HepG2 (cell line): ENCODE measurements around the gene GPRIN1. TPM values are rescaled to one million over a fixed set of nuclear protein-coding genes. Genes with fewer than 3 reads are reported as not detected.

Experiments
- CBX1 ChIP-seq: IDR thresholded peaks from one replicate; pipeline ENCODE4 v1.6.1; 2016; ENCODE audit warnings: antibody characterized with exemption, low read depth
- CREB1 ChIP-seq, 2 experiments: fragments of 450-650 bp in 1 of 2; IDR thresholded peaks; 2 replicates each; pipeline ENCODE4 v1.6.1; 2016 to 2017; ENCODE audit warnings: control low read depth in 1 of 2, mild to moderate bottlenecking in 1 of 2, missing compliant biosample characterization in 1 of 2, missing genetic modification characterization in 1 of 2
- EP300 ChIP-seq, 3 experiments: sonication (generic) in 1 of 3; formaldehyde crosslinking in 1 of 3; IDR thresholded peaks; 2 replicates each; pipeline versions ENCODE4 v1.5.1 to v1.6.1; 2011 to 2020; ENCODE audit warnings: low read depth in 2 of 3, low read length in 2 of 3, borderline replicate concordance in 1 of 3, improper control_type of control experiment in 1 of 3, mild to moderate bottlenecking in 1 of 3, missing genetic modification reagents in 1 of 3, moderate library complexity in 1 of 3
- HOXA3 ChIP-seq: sonication (generic); formaldehyde crosslinking; IDR thresholded peaks from 2 replicates; pipeline ENCODE4 v1.5.0; 2020; ENCODE audit warnings: missing genetic modification reagents
- NFKB2 ChIP-seq: sonication (generic); formaldehyde crosslinking; IDR thresholded peaks from 2 replicates; pipeline ENCODE4 v1.4.0; 2020; ENCODE audit warnings: missing genetic modification reagents, borderline replicate concordance
- POGZ ChIP-seq: sonication (generic); formaldehyde crosslinking; IDR thresholded peaks from 2 replicates; pipeline ENCODE4 v1.4.0; 2020; ENCODE audit warnings: mild to moderate bottlenecking, missing genetic modification reagents
- POLR2A ChIP-seq, 2 experiments: IDR thresholded peaks; 2 replicates each; pipeline ENCODE4 v1.6.1; 2011; ENCODE audit warnings: low read depth in 2 of 2, low read length in 2 of 2, mild to moderate bottlenecking in 1 of 2, moderate library complexity in 1 of 2; ENCODE audit not compliant: insufficient read depth in 1 of 2
- RCOR2 ChIP-seq: IDR thresholded peaks from 2 replicates; pipeline ENCODE4 v1.6.1; 2016; ENCODE audit warnings: missing biosample characterization, missing genetic modification reagents
- SOX5 ChIP-seq: IDR thresholded peaks from 2 replicates; pipeline ENCODE4 v1.6.1; 2016; ENCODE audit warnings: borderline replicate concordance
- YEATS4 ChIP-seq: sonication (generic); formaldehyde crosslinking; IDR thresholded peaks from 2 replicates; pipeline ENCODE4 v1.4.0; 2020; ENCODE audit warnings: missing genetic modification reagents, borderline replicate concordance
- ZFP90 ChIP-seq: sonication (generic); formaldehyde crosslinking; IDR thresholded peaks from 2 replicates; pipeline ENCODE4 v1.8.0; 2022; ENCODE audit warnings: missing genetic modification reagents, mild to moderate bottlenecking, inconsistent platforms, borderline replicate concordance
- ZFYVE20 ChIP-seq: sonication (generic); formaldehyde crosslinking; IDR thresholded peaks from 2 replicates; pipeline ENCODE4 v1.8.0; 2023; ENCODE audit warnings: low read depth, mild to moderate bottlenecking, moderate library complexity, missing genetic modification reagents, borderline replicate concordance
- ZNF292 ChIP-seq: sonication (generic); formaldehyde crosslinking; IDR thresholded peaks from 2 replicates; pipeline ENCODE4 v1.8.1; 2022; ENCODE audit warnings: mild to moderate bottlenecking, low read depth, missing genetic modification reagents, borderline replicate concordance
- ZNF317 ChIP-seq: sonication (generic); formaldehyde crosslinking; IDR thresholded peaks from 2 replicates; pipeline ENCODE4 v1.5.0; 2020; ENCODE audit warnings: mild to moderate bottlenecking, missing genetic modification reagents
- ZNF530 ChIP-seq: sonication (generic); formaldehyde crosslinking; IDR thresholded peaks from 2 replicates; pipeline ENCODE4 v1.5.0; 2020; ENCODE audit warnings: low read depth, mild to moderate bottlenecking, missing genetic modification reagents
- ZNF577 ChIP-seq: sonication (generic); formaldehyde crosslinking; IDR thresholded peaks from 2 replicates; pipeline ENCODE4 v1.4.0; 2020; ENCODE audit warnings: mild to moderate bottlenecking, low read depth, missing genetic modification reagents, borderline replicate concordance
- ZNF746 ChIP-seq: sonication (generic); formaldehyde crosslinking; IDR thresholded peaks from 2 replicates; pipeline ENCODE4 v1.8.0; 2022; ENCODE audit warnings: mild to moderate bottlenecking, missing genetic modification reagents
- polyA plus RNA-seq, 8 experiments: library from polyadenylated mRNA; depleted of rRNA in 3 of 8; stranded (reverse) in 7 of 8; unstranded in 1 of 8; fragments of >200 nt; fragmentation: Illumina TruSeq in 4 of 8; extraction: Trizol in 4 of 8; gene quantifications; 2 replicates each; pipeline versions ENCODE4 v1.2.1 to v1.2.3, GENCODE V29; 2011 to 2016; ENCODE audit warnings: low read depth in 4 of 8, missing spikeins in 1 of 8, mixed read lengths in 1 of 8; ENCODE audit not compliant: insufficient read depth in 1 of 8
- total RNA-seq, 5 experiments: library from RNA; depleted of rRNA; stranded (reverse); fragments of >200 nt; fragmentation: Illumina TruSeq; extraction: Trizol; gene quantifications; 2 replicates each; pipeline ENCODE4 v1.2.3, GENCODE V29; 2016; ENCODE audit warnings: low read depth in 1 of 5
- TF ChIP-seq, protein P1 (sequence below): sonication (generic); formaldehyde crosslinking; IDR thresholded peaks from 2 replicates; pipeline ENCODE4 v1.4.0; 2020; ENCODE audit warnings: mild to moderate bottlenecking, missing genetic modification reagents
- TF ChIP-seq, protein P2 (sequence below): sonication (generic); formaldehyde crosslinking; IDR thresholded peaks from 2 replicates; pipeline ENCODE4 v1.4.0; 2020; ENCODE audit warnings: mild to moderate bottlenecking, missing genetic modification reagents
- TF ChIP-seq, protein P3 (sequence below): sonication (generic); formaldehyde crosslinking; conservative IDR thresholded peaks from 2 replicates; pipeline ENCODE4 v1.4.0; 2020; ENCODE audit warnings: mild to moderate bottlenecking, missing genetic modification reagents, moderate library complexity

The GPRIN1 gene
- total and polyA plus RNA-seq, 2 of the 13 experiments (the other 11 are each of a cell fraction or from before 2014, with no cell fraction given), result 0.32 to 2.0 TPM

DNA sequence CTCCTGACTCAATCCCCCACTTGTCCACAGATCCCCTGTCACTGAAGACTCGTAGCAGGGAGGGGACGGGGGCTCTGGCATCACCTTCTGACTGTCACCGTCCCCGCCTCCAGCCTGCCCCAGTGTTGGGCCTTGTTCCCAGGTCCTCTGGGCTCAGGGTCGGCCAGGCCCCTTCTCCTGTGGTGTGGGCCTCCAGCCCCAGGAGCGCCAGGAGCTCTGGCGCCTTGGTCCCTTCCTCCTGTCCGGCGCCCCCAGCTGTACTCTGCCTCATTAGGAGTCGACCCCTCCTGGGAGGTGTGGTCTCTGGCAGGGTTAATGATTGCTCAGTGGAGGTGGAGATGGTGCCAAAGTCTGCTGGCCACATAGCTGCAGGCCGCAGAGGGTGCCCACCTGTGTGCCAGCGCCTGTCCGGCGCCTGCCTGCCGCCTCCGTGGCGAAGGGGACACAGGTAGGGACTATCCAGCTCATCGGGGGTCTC is 61.0 kb downstream of the GPRIN1 start, which contains the start of gene CDHR2 (continued):
- no peak for TF ChIP-seq POGZ (CRISPR knock-in tag)
- TF ChIP-seq, protein P1, sequence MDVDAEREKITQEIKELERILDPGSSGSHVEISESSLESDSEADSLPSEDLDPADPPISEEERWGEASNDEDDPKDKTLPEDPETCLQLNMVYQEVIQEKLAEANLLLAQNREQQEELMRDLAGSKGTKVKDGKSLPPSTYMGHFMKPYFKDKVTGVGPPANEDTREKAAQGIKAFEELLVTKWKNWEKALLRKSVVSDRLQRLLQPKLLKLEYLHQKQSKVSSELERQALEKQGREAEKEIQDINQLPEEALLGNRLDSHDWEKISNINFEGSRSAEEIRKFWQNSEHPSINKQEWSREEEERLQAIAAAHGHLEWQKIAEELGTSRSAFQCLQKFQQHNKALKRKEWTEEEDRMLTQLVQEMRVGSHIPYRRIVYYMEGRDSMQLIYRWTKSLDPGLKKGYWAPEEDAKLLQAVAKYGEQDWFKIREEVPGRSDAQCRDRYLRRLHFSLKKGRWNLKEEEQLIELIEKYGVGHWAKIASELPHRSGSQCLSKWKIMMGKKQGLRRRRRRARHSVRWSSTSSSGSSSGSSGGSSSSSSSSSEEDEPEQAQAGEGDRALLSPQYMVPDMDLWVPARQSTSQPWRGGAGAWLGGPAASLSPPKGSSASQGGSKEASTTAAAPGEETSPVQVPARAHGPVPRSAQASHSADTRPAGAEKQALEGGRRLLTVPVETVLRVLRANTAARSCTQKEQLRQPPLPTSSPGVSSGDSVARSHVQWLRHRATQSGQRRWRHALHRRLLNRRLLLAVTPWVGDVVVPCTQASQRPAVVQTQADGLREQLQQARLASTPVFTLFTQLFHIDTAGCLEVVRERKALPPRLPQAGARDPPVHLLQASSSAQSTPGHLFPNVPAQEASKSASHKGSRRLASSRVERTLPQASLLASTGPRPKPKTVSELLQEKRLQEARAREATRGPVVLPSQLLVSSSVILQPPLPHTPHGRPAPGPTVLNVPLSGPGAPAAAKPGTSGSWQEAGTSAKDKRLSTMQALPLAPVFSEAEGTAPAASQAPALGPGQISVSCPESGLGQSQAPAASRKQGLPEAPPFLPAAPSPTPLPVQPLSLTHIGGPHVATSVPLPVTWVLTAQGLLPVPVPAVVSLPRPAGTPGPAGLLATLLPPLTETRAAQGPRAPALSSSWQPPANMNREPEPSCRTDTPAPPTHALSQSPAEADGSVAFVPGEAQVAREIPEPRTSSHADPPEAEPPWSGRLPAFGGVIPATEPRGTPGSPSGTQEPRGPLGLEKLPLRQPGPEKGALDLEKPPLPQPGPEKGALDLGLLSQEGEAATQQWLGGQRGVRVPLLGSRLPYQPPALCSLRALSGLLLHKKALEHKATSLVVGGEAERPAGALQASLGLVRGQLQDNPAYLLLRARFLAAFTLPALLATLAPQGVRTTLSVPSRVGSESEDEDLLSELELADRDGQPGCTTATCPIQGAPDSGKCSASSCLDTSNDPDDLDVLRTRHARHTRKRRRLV (CRISPR knock-in tag), result 0 out of 2 replicates have a peak, but pooled peaks have one; percentile 35
- TF ChIP-seq ZNF746 (CRISPR knock-in tag), result no peak
- 0 out of 2 replicates have a peak, but pooled peaks have one; percentile 7 for TF ChIP-seq ZNF317 (CRISPR knock-in tag)
- TF ChIP-seq ZNF530 (CRISPR knock-in tag), result no peak
- TF ChIP-seq CBX1, result peak; percentile 32
- TF ChIP-seq NFKB2 (CRISPR knock-in tag), result peak; percentile 32; the same call in 1 of the 2 replicates
- 0 out of 2 replicates have a peak, but pooled peaks have one; percentile 16 for TF ChIP-seq ZNF292 (CRISPR knock-in tag)
- peak in 1 of 2 experiments; percentile 90; a peak in 2 of 4 replicates for TF ChIP-seq POLR2A (IDR thresholded peaks at IDR 0.05; ENCODE audit: insufficient read depth in 1 of 2, low read depth in 2 of 2, low read length in 2 of 2)
- no peak for TF ChIP-seq CREB1 (IDR thresholded peaks at IDR 0.05)
- TF ChIP-seq CREB1 (CRISPR knock-in tag; IDR thresholded peaks at IDR 0.05), result 0 out of 2 replicates have a peak, but pooled peaks have one; percentile 19
- TF ChIP-seq YEATS4 (CRISPR knock-in tag), result no peak
- TF ChIP-seq SOX5 (CRISPR knock-in tag), result peak; percentile 18; the same call in 1 of the 2 replicates
- TF ChIP-seq RCOR2 (CRISPR knock-in tag), result no peak
- TF ChIP-seq HOXA3 (CRISPR knock-in tag), result 0 out of 2 replicates have a peak, but pooled peaks have one; percentile 29
- TF ChIP-seq, protein P2, sequence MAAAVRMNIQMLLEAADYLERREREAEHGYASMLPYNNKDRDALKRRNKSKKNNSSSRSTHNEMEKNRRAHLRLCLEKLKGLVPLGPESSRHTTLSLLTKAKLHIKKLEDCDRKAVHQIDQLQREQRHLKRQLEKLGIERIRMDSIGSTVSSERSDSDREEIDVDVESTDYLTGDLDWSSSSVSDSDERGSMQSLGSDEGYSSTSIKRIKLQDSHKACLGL (CRISPR knock-in tag), result 0 out of 2 replicates have a peak, but pooled peaks have one; percentile 14
- TF ChIP-seq, protein P3, sequence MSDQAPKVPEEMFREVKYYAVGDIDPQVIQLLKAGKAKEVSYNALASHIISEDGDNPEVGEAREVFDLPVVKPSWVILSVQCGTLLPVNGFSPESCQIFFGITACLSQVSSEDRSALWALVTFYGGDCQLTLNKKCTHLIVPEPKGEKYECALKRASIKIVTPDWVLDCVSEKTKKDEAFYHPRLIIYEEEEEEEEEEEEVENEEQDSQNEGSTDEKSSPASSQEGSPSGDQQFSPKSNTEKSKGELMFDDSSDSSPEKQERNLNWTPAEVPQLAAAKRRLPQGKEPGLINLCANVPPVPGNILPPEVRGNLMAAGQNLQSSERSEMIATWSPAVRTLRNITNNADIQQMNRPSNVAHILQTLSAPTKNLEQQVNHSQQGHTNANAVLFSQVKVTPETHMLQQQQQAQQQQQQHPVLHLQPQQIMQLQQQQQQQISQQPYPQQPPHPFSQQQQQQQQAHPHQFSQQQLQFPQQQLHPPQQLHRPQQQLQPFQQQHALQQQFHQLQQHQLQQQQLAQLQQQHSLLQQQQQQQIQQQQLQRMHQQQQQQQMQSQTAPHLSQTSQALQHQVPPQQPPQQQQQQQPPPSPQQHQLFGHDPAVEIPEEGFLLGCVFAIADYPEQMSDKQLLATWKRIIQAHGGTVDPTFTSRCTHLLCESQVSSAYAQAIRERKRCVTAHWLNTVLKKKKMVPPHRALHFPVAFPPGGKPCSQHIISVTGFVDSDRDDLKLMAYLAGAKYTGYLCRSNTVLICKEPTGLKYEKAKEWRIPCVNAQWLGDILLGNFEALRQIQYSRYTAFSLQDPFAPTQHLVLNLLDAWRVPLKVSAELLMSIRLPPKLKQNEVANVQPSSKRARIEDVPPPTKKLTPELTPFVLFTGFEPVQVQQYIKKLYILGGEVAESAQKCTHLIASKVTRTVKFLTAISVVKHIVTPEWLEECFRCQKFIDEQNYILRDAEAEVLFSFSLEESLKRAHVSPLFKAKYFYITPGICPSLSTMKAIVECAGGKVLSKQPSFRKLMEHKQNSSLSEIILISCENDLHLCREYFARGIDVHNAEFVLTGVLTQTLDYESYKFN, result peak; percentile 82
- TF ChIP-seq ZFP90 (CRISPR knock-in tag), result peak; percentile 58; the same call in 1 of the 2 replicates
- no peak for TF ChIP-seq ZFYVE20 (CRISPR knock-in tag)
- peak in 1 of 2 experiments; percentile 49; a peak in 1 of 4 replicates for TF ChIP-seq EP300 (IDR thresholded peaks at IDR 0.05; ENCODE audit: low read depth in 2 of 2, low read length in 2 of 2)
- TF ChIP-seq EP300 (CRISPR knock-in tag; IDR thresholded peaks at IDR 0.05; ENCODE audit: borderline replicate concordance), result no peak
- no peak for TF ChIP-seq ZNF577
